GM18502 (cell line): ENCODE measurements around the gene CACNA1A.
"Not testable (repeated sequence)": the region's sequence is repeated elsewhere in the genome, so short reads cannot be mapped to it uniquely, and the experiment has no call there.

Experiments
- ATAC-seq: cut with Tn5 transposase; IDR thresholded peaks from one replicate; pipeline ENCODE4 v1.9.1; 2021; ENCODE audit warnings: mild to moderate bottlenecking; ENCODE audit not compliant: unreplicated experiment, poor library complexity

CACNA1A gene

GRCh38 chr19:13284929-13285928, 221.1 kb downstream of the CACNA1A start:
- ATAC-seq = no peak

- no peak for ATAC-seq
These were observed 222.4 kb downstream of the CACNA1A start for GRCh38 chr19:13283871-13284270.

- ATAC-seq = no peak
These were observed 223.7 kb downstream of the CACNA1A start for GRCh38 chr19:13282486-13283065.

GRCh38 chr19:13281567-13282291, 224.6 kb downstream of the CACNA1A start:
- ATAC-seq = no peak

- ATAC-seq = peak; percentile 53
These were observed 229.0 kb downstream of the CACNA1A start for GRCh38 chr19:13277104-13277809.

- no peak for ATAC-seq
These were observed 231.1 kb downstream of the CACNA1A start for GRCh38 chr19:13275016-13275722.

- ATAC-seq = no peak
These were observed 235.7 kb downstream of the CACNA1A start for GRCh38 chr19:13270514-13271105.

- no peak for ATAC-seq
These were observed 236.9 kb downstream of the CACNA1A start for GRCh38 chr19:13269348-13269747.

- no peak for ATAC-seq
These were observed 238.4 kb downstream of the CACNA1A start for GRCh38 chr19:13267889-13268288.

- no peak for ATAC-seq
These were observed 239.1 kb downstream of the CACNA1A start for GRCh38 chr19:13267131-13267530.

GRCh38 chr19:13262450-13262849, 243.8 kb downstream of the CACNA1A start:
- no peak for ATAC-seq

GRCh38 chr19:13260883-13261653, 245.2 kb downstream of the CACNA1A start:
- ATAC-seq = peak; percentile 58

- ATAC-seq = no peak
These were observed 249.4 kb downstream of the CACNA1A start for GRCh38 chr19:13256918-13257317.

GRCh38 chr19:13256398-13256797, 249.9 kb downstream of the CACNA1A start:
- not testable (repeated sequence) for ATAC-seq

GRCh38 chr19:13255719-13256059, 250.6 kb downstream of the CACNA1A start:
- no peak for ATAC-seq

GRCh38 chr19:13255041-13255718, 251.1 kb downstream of the CACNA1A start:
- ATAC-seq = no peak

GRCh38 chr19:13252569-13253335, 253.5 kb downstream of the CACNA1A start:
- ATAC-seq = no peak
